Progenitor cell of endocrine pancreas (in vitro differentiated cells): ENCODE measurements around the gene PPP3R1. TPM values are rescaled to one million over a fixed set of nuclear protein-coding genes. Genes with fewer than 3 reads are reported as not detected.

Experiments
- DNase-seq: peaks from one replicate; pipeline ENCODE4 v3.0.0; 2021; ENCODE audit warnings: low spot score; ENCODE audit not compliant: unreplicated experiment
- H3K27ac Mint-ChIP-seq: 2 replicates; pipeline ENCODE4 v1.8.0; 2021; ENCODE audit warnings: mild to moderate bottlenecking, moderate library complexity, mixed read lengths
- H3K27me3 Mint-ChIP-seq: 2 replicates; pipeline ENCODE4 v1.8.0; 2021; ENCODE audit warnings: mixed read lengths
- H3K36me3 Mint-ChIP-seq: 2 replicates; pipeline ENCODE4 v1.8.0; 2022; ENCODE audit warnings: mixed read lengths; ENCODE audit not compliant: insufficient read depth
- H3K4me1 Mint-ChIP-seq: 2 replicates; pipeline ENCODE4 v1.8.0; 2021; ENCODE audit warnings: low read depth, mixed read lengths
- H3K4me3 Mint-ChIP-seq: 2 replicates; pipeline ENCODE4 v1.8.0; 2021; ENCODE audit warnings: low read depth, mild to moderate bottlenecking, moderate library complexity, mixed read lengths
- H3K9me3 Mint-ChIP-seq: 2 replicates; pipeline ENCODE4 v1.8.0; 2021; ENCODE audit warnings: low read depth, mixed read lengths
- total RNA-seq: library from RNA; stranded (reverse); gene quantifications from 2 replicates; pipeline ENCODE4 v1.2.1, GENCODE V29; 2021
- TF ChIP-seq, protein P1 (sequence below): fragments of 200-600 bp; sonication (generic); IDR thresholded peaks from one replicate; pipeline ENCODE4 v1.5.0; 2021; ENCODE audit warnings: antibody characterized with exemption, mild to moderate bottlenecking; ENCODE audit not compliant: unreplicated experiment

Gene PPP3R1
- total RNA-seq, 1 donor from 2014 or later: 48.5 TPM

DNA sequence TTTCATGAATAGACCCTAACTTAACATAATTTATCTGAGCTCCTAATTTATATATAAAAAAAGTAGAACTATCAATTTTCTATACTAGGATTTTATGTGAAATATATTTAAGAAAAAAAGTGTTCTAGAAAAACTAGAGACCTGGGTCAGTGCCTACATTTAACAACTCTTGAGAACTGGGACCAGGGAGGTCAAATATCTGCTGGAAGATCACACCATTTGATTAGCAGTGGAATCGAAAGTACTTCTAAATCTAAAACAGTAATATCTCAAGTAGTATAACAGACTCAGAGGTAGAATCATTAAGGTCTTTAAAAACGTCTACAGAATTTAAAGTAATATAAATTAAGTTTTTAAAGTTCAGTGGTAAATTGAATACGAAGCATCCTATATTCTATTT is 34.6 kb downstream of the PPP3R1 start:
- Mint-ChIP-seq H3K27me3 (no peaks in the 10 kb centered on the region), H3K9me3 (no peaks in the 10 kb centered on the region), H3K36me3 (peaks cover 10% of the 10 kb centered on the region), H3K27ac (no peak overlapping the region), H3K4me3 (no peak overlapping the region), H3K4me1 (peaks cover 26% of the 10 kb centered on the region)
- TF ChIP-seq, protein P1, sequence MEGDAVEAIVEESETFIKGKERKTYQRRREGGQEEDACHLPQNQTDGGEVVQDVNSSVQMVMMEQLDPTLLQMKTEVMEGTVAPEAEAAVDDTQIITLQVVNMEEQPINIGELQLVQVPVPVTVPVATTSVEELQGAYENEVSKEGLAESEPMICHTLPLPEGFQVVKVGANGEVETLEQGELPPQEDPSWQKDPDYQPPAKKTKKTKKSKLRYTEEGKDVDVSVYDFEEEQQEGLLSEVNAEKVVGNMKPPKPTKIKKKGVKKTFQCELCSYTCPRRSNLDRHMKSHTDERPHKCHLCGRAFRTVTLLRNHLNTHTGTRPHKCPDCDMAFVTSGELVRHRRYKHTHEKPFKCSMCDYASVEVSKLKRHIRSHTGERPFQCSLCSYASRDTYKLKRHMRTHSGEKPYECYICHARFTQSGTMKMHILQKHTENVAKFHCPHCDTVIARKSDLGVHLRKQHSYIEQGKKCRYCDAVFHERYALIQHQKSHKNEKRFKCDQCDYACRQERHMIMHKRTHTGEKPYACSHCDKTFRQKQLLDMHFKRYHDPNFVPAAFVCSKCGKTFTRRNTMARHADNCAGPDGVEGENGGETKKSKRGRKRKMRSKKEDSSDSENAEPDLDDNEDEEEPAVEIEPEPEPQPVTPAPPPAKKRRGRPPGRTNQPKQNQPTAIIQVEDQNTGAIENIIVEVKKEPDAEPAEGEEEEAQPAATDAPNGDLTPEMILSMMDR: no peak
- DNase-seq: no peak

DNA sequence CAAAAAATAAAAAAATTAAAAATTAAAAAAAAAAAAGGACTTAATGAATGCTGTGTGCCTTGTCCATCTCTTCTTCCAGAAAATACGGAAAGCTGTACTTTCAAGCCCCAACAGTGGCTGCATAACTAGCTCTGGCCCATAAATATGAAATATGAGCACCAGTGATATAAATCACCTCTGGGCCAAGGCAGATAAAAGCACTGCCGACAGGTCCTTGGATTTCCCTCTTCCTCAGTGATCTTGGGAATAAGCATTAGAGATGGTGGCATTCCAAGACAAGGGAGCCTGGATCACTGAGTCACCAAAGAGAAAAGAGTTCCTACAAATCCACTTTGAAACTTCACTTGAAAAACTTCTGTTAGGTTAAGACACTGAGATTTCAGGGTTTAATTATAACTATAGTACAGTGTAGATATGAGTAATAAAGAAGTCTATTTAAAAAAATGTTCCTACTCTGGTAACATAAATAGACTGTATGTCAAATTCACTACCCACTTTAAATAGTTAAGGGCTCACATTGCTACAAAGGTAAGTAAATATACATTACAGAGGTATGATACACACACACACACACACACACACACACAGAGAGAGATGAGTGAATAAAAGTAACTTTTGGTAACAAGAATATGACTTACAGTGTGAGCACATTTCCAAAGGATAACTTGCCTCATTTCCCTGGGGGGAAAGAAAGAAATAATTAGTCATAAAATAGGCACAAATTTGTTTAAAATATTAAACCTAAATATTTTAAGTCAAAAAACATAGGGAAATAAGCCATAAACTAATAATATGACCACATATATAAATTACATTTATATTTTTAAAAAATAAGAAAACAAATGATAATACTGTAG is 35.6 kb downstream of the PPP3R1 start:
- DNase-seq: no peak
- Mint-ChIP-seq H3K27me3 (no peaks in the 10 kb centered on the region), H3K9me3 (no peaks in the 10 kb centered on the region), H3K4me1 (peaks cover 25% of the 10 kb centered on the region), H3K36me3 (peaks cover 13% of the 10 kb centered on the region), H3K27ac (no peak overlapping the region), H3K4me3 (no peak overlapping the region)
- TF ChIP-seq, protein P1: no peak

- H3K27me3 Mint-ChIP-seq: no peaks in the 10 kb centered on the region
- no peak overlapping the region for H3K4me3 Mint-ChIP-seq
- H3K27ac Mint-ChIP-seq: no peak overlapping the region
- no peaks in the 10 kb centered on the region for H3K9me3 Mint-ChIP-seq
- no peak for DNase-seq
- H3K4me1 Mint-ChIP-seq: peaks cover 26% of the 10 kb centered on the region
- peaks cover 17% of the 10 kb centered on the region for H3K36me3 Mint-ChIP-seq
- TF ChIP-seq, protein P1: no peak
Measured at GRCh38 chr2:68214381-68214780, 38.0 kb downstream of the PPP3R1 start.

- Mint-ChIP-seq H3K4me1 (peaks cover 21% of the 10 kb centered on the region), H3K27me3 (no peaks in the 10 kb centered on the region), H3K9me3 (no peaks in the 10 kb centered on the region), H3K36me3 (peaks cover 13% of the 10 kb centered on the region), H3K27ac (peak overlapping the region; percentile 60), H3K4me3 (no peak overlapping the region)
- TF ChIP-seq, protein P1: no peak
- DNase-seq: no peak
Measured at GRCh38 chr2:68206793-68207192, 45.5 kb downstream of the PPP3R1 start.

DNA sequence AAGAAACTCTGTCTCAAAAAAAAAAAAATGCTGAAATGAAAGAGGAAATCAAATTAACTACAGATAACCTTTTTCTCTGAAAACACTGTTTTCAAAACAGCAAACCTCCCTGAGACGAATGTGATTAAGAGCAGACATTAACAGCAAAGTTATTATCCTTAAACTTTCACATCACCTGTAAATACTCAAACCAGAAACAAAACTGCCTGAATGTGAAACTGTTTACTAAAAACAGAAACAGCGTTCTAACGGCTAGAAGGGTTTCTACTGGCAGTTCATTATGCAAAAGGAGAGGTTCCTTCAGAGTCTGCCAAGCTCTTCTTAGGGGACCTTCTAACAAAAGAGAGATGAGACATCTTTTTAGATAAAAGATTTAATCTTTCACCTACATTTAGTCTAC is 48.7 kb downstream of the PPP3R1 start:
- Mint-ChIP-seq H3K36me3 (peaks cover 4% of the 10 kb centered on the region), H3K27me3 (no peaks in the 10 kb centered on the region), H3K9me3 (no peaks in the 10 kb centered on the region), H3K4me3 (no peak overlapping the region), H3K4me1 (peaks cover 19% of the 10 kb centered on the region), H3K27ac (peak overlapping the region; percentile 49)
- TF ChIP-seq, protein P1: no peak
- DNase-seq: no peak
